ENCODE results near the gene C1QTNF12.

- TF ChIP-seq, protein P1, sequence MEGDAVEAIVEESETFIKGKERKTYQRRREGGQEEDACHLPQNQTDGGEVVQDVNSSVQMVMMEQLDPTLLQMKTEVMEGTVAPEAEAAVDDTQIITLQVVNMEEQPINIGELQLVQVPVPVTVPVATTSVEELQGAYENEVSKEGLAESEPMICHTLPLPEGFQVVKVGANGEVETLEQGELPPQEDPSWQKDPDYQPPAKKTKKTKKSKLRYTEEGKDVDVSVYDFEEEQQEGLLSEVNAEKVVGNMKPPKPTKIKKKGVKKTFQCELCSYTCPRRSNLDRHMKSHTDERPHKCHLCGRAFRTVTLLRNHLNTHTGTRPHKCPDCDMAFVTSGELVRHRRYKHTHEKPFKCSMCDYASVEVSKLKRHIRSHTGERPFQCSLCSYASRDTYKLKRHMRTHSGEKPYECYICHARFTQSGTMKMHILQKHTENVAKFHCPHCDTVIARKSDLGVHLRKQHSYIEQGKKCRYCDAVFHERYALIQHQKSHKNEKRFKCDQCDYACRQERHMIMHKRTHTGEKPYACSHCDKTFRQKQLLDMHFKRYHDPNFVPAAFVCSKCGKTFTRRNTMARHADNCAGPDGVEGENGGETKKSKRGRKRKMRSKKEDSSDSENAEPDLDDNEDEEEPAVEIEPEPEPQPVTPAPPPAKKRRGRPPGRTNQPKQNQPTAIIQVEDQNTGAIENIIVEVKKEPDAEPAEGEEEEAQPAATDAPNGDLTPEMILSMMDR (conservative IDR thresholded peaks at IDR 0.05) = no peak
- no peak for TF ChIP-seq ZFX (IDR thresholded peaks at IDR 0.05)
Observed at GRCh38 chr1:1287288-1288110, 41.0 kb upstream of the C1QTNF12 start.

Measured in C4-2B (cell line).